Gastroesophageal sphincter (tissue), 3 donors: ENCODE results near the gene PLEKHD1.

Experiments used
- EP300 ChIP-seq: sonication (generic); formaldehyde crosslinking; IDR thresholded peaks from one replicate; pipeline ENCODE4 v1.6.1; 2017; ENCODE audit warnings: antibody characterized with exemption, mild to moderate bottlenecking
- POLR2A ChIP-seq, 2 donors: fragments of 450-650 bp; IDR thresholded peaks; one replicate each; pipeline ENCODE4 v1.6.1; 2017; ENCODE audit warnings: antibody characterized with exemption in 2 of 2, mild to moderate bottlenecking in 2 of 2, moderate library complexity in 1 of 2
- TF ChIP-seq, protein P1 (sequence below), 4 experiments: fragments of 200-600 bp in 2 of 4; fragments of 450-650 bp in 2 of 4; sonication (generic) in 1 of 4; IDR thresholded peaks; one replicate each; pipeline ENCODE4 v1.5.1; 2017 to 2019; ENCODE audit warnings: antibody characterized with exemption in 4 of 4, mild to moderate bottlenecking in 2 of 4, moderate library complexity in 2 of 4

DNA sequence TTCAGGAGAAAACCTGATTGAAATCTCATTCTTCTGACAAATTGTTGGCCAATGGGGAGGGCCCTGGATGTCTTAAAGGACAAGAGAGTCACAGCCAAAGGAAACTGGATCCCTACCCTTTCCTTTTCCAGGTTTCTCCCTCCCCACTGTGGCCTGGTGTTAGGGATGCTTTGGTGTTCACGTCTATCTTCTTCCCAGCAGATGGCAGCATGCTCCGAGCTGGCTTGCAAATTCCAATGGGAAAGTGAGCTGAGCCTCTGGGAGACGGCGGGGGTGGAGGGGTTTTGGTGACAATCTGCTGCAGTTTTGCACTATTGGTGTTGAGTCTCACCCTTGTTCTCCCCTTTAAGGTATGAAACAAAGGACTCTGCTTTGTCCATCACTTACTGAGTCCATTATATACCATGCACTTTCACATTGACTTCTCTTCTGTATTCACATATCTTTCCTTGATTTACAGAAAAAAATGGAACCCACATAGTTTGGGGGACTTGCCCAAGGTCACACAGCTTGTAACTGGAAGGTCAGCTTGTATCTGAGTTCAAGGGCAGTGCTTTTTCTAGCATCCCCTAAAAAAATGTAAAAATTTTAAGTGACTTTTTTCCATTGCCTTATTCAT lies 50.8 kb downstream of the PLEKHD1 start:
- TF ChIP-seq, protein P1, sequence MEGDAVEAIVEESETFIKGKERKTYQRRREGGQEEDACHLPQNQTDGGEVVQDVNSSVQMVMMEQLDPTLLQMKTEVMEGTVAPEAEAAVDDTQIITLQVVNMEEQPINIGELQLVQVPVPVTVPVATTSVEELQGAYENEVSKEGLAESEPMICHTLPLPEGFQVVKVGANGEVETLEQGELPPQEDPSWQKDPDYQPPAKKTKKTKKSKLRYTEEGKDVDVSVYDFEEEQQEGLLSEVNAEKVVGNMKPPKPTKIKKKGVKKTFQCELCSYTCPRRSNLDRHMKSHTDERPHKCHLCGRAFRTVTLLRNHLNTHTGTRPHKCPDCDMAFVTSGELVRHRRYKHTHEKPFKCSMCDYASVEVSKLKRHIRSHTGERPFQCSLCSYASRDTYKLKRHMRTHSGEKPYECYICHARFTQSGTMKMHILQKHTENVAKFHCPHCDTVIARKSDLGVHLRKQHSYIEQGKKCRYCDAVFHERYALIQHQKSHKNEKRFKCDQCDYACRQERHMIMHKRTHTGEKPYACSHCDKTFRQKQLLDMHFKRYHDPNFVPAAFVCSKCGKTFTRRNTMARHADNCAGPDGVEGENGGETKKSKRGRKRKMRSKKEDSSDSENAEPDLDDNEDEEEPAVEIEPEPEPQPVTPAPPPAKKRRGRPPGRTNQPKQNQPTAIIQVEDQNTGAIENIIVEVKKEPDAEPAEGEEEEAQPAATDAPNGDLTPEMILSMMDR (IDR thresholded peaks at IDR 0.05) = peak in 3 of 4 experiments; percentile 29 to 62 (median 36)
- TF ChIP-seq POLR2A (IDR thresholded peaks at IDR 0.05) = no peak
- TF ChIP-seq EP300 = no peak
